ENCODE results near the gene SFRP5.

Gene SFRP5

GRCh38 chr10:97805096-97805884, 33.5 kb upstream of the SFRP5 start:
- Histone ChIP-seq H3K4me1 (ENCODE audit: control insufficient read depth, insufficient read depth, low read length) (peaks cover 17% of the 10 kb centered on the region), H3K36me3 (ENCODE audit: control insufficient read depth, insufficient read depth, low read length) (no peaks in the 10 kb centered on the region), H3K4me3 (ENCODE audit: insufficient read depth, low read depth, low read length) (no peak overlapping the region), H3K27ac (ENCODE audit: insufficient read depth, low read depth, low read length, poor library complexity, severe bottlenecking) (no peak overlapping the region), H3K27me3 (ENCODE audit: control insufficient read depth, insufficient read depth, low read length, poor library complexity, severe bottlenecking) (no peaks in the 10 kb centered on the region), H3K9me3 (ENCODE audit: control insufficient read depth, low read length) (no peaks in the 10 kb centered on the region)
- WGBS, 2 experiments: 31 to 40% methylated on average over 10 to 12 of the region's 12 CpGs

GRCh38 chr10:97801422-97801821, 29.6 kb upstream of the SFRP5 start:
- 91% methylated on average over 5 of the region's 5 CpGs for WGBS, 2 experiments
- H3K27ac ChIP-seq (ENCODE audit: insufficient read depth, low read depth, low read length, poor library complexity, severe bottlenecking): no peak overlapping the region
- H3K27me3 ChIP-seq (ENCODE audit: control insufficient read depth, insufficient read depth, low read length, poor library complexity, severe bottlenecking): no peaks in the 10 kb centered on the region
- H3K4me3 ChIP-seq (ENCODE audit: insufficient read depth, low read depth, low read length): no peak overlapping the region
- no peaks in the 10 kb centered on the region for H3K9me3 ChIP-seq (ENCODE audit: control insufficient read depth, low read length)
- H3K36me3 ChIP-seq (ENCODE audit: control insufficient read depth, insufficient read depth, low read length): no peaks in the 10 kb centered on the region
- H3K4me1 ChIP-seq (ENCODE audit: control insufficient read depth, insufficient read depth, low read length): peaks cover 16% of the 10 kb centered on the region

DNA sequence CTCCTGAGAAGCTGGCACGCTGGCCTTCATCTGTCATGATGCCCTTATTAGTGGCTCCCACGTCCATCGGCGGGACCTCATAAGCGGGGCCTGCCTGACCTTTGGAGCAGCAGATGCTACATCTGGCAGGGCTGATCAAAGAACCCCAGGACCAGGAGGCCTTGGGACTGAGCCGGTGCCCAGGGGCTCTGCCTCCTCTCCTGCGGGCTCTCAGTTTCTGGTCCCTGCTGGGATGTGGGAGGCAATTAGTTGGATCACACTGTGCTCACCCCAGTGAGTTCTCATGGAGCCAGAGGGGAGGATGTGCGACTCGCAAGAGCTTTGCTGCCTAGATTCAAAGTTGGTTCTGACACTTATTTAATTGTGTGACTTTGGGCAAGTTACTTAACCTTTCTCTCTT, 28.7 kb upstream of the SFRP5 start:
- H3K9me3 ChIP-seq (ENCODE audit: control insufficient read depth, low read length): no peaks in the 10 kb centered on the region
- H3K27ac ChIP-seq (ENCODE audit: insufficient read depth, low read depth, low read length, poor library complexity, severe bottlenecking): no peak overlapping the region
- peaks cover 6% of the 10 kb centered on the region for H3K4me1 ChIP-seq (ENCODE audit: control insufficient read depth, insufficient read depth, low read length)
- H3K36me3 ChIP-seq (ENCODE audit: control insufficient read depth, insufficient read depth, low read length): no peaks in the 10 kb centered on the region
- no peaks in the 10 kb centered on the region for H3K27me3 ChIP-seq (ENCODE audit: control insufficient read depth, insufficient read depth, low read length, poor library complexity, severe bottlenecking)
- no peak overlapping the region for H3K4me3 ChIP-seq (ENCODE audit: insufficient read depth, low read depth, low read length)
- 92 to 93% methylated on average over 9 of the region's 9 CpGs for WGBS, 2 experiments

GRCh38 chr10:97798958-97799610, 27.3 kb upstream of the SFRP5 start:
- no peaks in the 10 kb centered on the region for H3K36me3 ChIP-seq (ENCODE audit: control insufficient read depth, insufficient read depth, low read length)
- no peaks in the 10 kb centered on the region for H3K27me3 ChIP-seq (ENCODE audit: control insufficient read depth, insufficient read depth, low read length, poor library complexity, severe bottlenecking)
- H3K4me3 ChIP-seq (ENCODE audit: insufficient read depth, low read depth, low read length): no peak overlapping the region
- 100% methylated on average over 1 of the region's 1 CpG for WGBS, 2 experiments
- H3K9me3 ChIP-seq (ENCODE audit: control insufficient read depth, low read length): no peaks in the 10 kb centered on the region
- H3K4me1 ChIP-seq (ENCODE audit: control insufficient read depth, insufficient read depth, low read length): no peaks in the 10 kb centered on the region
- H3K27ac ChIP-seq (ENCODE audit: insufficient read depth, low read depth, low read length, poor library complexity, severe bottlenecking): no peak overlapping the region

DNA sequence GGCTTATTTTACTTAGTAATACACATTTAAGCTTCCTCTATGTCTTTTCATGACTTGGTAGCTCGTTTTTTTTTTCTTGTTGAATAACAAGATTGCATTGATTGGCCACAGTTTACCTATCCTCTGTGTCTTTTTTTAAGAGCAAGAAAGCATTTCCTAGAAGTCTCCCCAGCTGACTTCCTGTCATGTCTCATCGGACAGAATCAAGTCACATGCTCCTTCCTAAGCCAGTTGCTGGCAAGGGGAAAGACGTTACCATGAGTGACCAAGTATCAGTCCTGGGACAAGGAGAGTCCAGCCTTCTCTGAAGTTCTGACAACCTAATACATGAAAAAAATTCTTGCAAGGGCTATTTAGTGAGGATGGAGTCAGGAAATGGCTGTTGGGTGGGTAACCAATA, 24.9 kb upstream of the SFRP5 start:
- Histone ChIP-seq H3K4me3 (ENCODE audit: insufficient read depth, low read depth, low read length) (no peak overlapping the region), H3K27me3 (ENCODE audit: control insufficient read depth, insufficient read depth, low read length, poor library complexity, severe bottlenecking) (no peaks in the 10 kb centered on the region), H3K9me3 (ENCODE audit: control insufficient read depth, low read length) (no peaks in the 10 kb centered on the region), H3K36me3 (ENCODE audit: control insufficient read depth, insufficient read depth, low read length) (no peaks in the 10 kb centered on the region), H3K27ac (ENCODE audit: insufficient read depth, low read depth, low read length, poor library complexity, severe bottlenecking) (no peak overlapping the region), H3K4me1 (ENCODE audit: control insufficient read depth, insufficient read depth, low read length) (no peaks in the 10 kb centered on the region)
- 82 to 84% methylated on average over 3 of the region's 3 CpGs for WGBS, 2 experiments

GRCh38 chr10:97795886-97796285, 24.1 kb upstream of the SFRP5 start:
- WGBS, 2 experiments: 60 to 61% methylated on average over 4 of the region's 4 CpGs
- H3K27ac ChIP-seq (ENCODE audit: insufficient read depth, low read depth, low read length, poor library complexity, severe bottlenecking): no peak overlapping the region
- no peaks in the 10 kb centered on the region for H3K27me3 ChIP-seq (ENCODE audit: control insufficient read depth, insufficient read depth, low read length, poor library complexity, severe bottlenecking)
- H3K4me3 ChIP-seq (ENCODE audit: insufficient read depth, low read depth, low read length): no peak overlapping the region
- H3K4me1 ChIP-seq (ENCODE audit: control insufficient read depth, insufficient read depth, low read length): no peaks in the 10 kb centered on the region
- H3K9me3 ChIP-seq (ENCODE audit: control insufficient read depth, low read length): no peaks in the 10 kb centered on the region
- H3K36me3 ChIP-seq (ENCODE audit: control insufficient read depth, insufficient read depth, low read length): no peaks in the 10 kb centered on the region

GRCh38 chr10:97791824-97792721, 20.3 kb upstream of the SFRP5 start:
- Histone ChIP-seq H3K27me3 (ENCODE audit: control insufficient read depth, insufficient read depth, low read length, poor library complexity, severe bottlenecking) (no peaks in the 10 kb centered on the region), H3K36me3 (ENCODE audit: control insufficient read depth, insufficient read depth, low read length) (no peaks in the 10 kb centered on the region), H3K9me3 (ENCODE audit: control insufficient read depth, low read length) (no peaks in the 10 kb centered on the region), H3K27ac (ENCODE audit: insufficient read depth, low read depth, low read length, poor library complexity, severe bottlenecking) (no peak overlapping the region), H3K4me1 (ENCODE audit: control insufficient read depth, insufficient read depth, low read length) (peaks cover 7% of the 10 kb centered on the region), H3K4me3 (ENCODE audit: insufficient read depth, low read depth, low read length) (no peak overlapping the region)
- 39 to 40% methylated on average over 13 of the region's 13 CpGs for WGBS, 2 experiments

DNA sequence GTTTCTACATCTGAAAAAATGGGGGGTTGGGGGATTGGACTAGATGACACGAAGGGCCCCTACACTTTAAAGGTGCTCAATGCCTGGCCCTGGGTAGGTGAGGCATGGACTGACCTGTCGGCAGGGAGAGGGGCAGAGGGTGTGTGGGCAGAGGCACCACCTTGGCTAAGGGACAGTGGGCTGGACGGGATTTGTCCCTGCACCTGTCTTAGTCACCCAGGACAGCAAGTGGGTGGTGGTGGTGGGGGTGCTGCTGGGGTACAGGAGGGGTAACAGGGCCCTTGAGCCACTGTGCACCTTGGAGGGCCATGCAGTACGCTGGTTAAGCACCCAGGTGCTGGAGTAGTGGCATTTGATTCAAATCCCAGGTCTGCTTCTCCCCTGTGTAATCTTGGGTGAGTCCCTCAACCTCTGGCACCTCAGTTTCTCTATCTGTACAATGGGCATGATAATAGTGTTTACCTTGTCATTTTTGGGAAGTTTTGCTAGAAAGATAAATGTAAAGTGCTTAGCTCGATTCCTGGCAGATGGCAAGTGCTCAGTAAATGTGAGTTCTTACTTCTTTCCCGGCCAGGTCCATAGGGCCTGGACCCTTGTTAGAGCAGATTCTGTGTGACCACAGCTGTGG, 18.1 kb upstream of the SFRP5 start:
- no peak overlapping the region for H3K4me3 ChIP-seq (ENCODE audit: insufficient read depth, low read depth, low read length)
- WGBS, 2 experiments: 89 to 96% methylated on average over 6 of the region's 6 CpGs
- H3K4me1 ChIP-seq (ENCODE audit: control insufficient read depth, insufficient read depth, low read length): peaks cover 7% of the 10 kb centered on the region
- no peaks in the 10 kb centered on the region for H3K36me3 ChIP-seq (ENCODE audit: control insufficient read depth, insufficient read depth, low read length)
- H3K27me3 ChIP-seq (ENCODE audit: control insufficient read depth, insufficient read depth, low read length, poor library complexity, severe bottlenecking): no peaks in the 10 kb centered on the region
- H3K9me3 ChIP-seq (ENCODE audit: control insufficient read depth, low read length): no peaks in the 10 kb centered on the region
- no peak overlapping the region for H3K27ac ChIP-seq (ENCODE audit: insufficient read depth, low read depth, low read length, poor library complexity, severe bottlenecking)

GRCh38 chr10:97788552-97789442, 17.0 kb upstream of the SFRP5 start:
- WGBS, 2 experiments: 68 to 71% methylated on average over 21 to 22 of the region's 22 CpGs
- Histone ChIP-seq H3K27me3 (ENCODE audit: control insufficient read depth, insufficient read depth, low read length, poor library complexity, severe bottlenecking) (no peaks in the 10 kb centered on the region), H3K4me3 (ENCODE audit: insufficient read depth, low read depth, low read length) (no peak overlapping the region), H3K27ac (ENCODE audit: insufficient read depth, low read depth, low read length, poor library complexity, severe bottlenecking) (no peak overlapping the region), H3K9me3 (ENCODE audit: control insufficient read depth, low read length) (no peaks in the 10 kb centered on the region), H3K4me1 (ENCODE audit: control insufficient read depth, insufficient read depth, low read length) (peaks cover 7% of the 10 kb centered on the region), H3K36me3 (ENCODE audit: control insufficient read depth, insufficient read depth, low read length) (no peaks in the 10 kb centered on the region)
